ENCODE results near the gene ARHGAP45. TPM values are rescaled to one million over a fixed set of nuclear protein-coding genes. Genes with fewer than 3 reads are reported as not detected.

The ARHGAP45 gene
- total and polyA plus RNA-seq, 12 donors: 1.9 to 27.4 (median 4.3) TPM

DNA sequence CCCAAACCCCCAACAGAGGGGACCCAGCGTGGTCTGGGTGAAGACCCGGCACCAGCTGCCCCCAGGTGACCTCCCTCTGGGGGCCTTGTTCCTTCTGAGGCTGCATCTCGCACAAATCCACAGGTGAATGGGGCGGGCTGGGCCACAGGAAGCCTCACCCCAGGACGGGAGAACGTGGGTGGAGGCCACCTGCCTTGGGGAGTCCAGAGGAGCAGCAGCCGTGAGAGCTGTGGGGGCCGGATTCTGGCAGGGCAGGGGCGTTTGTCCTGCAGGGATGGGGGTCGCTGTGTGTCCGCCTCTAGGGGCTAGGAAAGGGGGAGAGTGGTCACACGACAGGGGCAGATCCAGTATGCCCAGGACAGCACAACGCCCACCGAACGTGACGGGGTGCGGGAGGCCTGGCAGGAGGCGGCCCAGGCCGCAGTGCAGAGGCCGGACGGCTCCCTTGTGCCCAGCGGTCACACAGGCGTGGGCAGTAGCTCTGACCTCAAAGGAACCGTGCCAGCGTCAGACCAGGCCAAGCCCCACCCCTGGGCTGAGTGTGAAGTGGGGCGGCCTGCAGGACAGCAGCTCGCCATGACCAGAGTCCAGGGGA is 21.5 kb downstream of the ARHGAP45 start:
- H3K4me1 ChIP-seq: peaks cover 0 to 50% (median 8%) of the 10 kb centered on the region in 9 donors
- intact Hi-C loops (cut with DNase I): no loop called here
- H3K36me3 ChIP-seq: peaks cover 0 to 96% (median 26%) of the 10 kb centered on the region in 9 donors
- no peak overlapping the region for H3K4me3 ChIP-seq
- H3K9me3 ChIP-seq: no peaks in the 10 kb centered on the region
- peak overlapping the region in 9 of 10 donors; percentile 23 to 88 (median 46) for H3K27ac ChIP-seq
- DNase-seq: no peak
- TF ChIP-seq CTCF (IDR thresholded peaks at IDR 0.05): no peak
- WGBS, 2 donors: 86 to 90% methylated on average over 27 of the region's 27 CpGs
- H3K27me3 ChIP-seq: no peaks in the 10 kb centered on the region
- ATAC-seq: peak; percentile 19 to 70 (median 26)

DNA sequence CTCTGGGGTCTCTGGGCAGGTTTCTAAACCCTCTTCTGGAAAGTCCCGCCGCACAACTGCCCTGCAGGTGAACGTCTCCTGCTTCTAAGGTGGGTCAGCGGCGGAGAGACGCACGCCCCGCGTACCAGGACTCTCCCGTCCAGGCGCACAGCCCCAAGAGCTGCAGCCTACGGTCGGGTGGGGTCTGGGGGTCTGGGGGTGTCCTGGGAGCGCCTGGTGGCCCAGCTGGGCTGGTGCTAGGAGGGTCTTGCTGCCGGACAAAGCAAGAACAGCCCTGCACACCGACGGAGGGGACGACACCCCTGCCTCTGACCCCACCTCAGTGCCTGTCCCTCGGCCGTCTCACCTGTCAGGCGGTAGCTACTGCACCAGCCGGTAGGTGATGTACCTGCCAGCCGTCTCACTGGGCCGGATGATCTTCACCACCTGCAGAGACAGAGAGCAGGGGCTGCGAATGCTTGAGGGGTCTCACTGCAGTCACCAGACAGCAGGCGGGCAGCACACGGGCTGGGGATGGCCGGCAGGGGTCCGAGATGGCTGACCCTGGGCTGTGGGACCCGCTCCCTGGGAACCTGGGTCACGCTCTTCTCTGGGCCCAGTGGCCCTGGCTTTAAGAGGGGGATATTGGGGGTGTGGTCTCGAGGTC is 22.3 kb downstream of the ARHGAP45 start:
- Histone ChIP-seq H3K36me3 (peaks cover 0 to 93% (median 26%) of the 10 kb centered on the region in 9 donors), H3K27ac (peak overlapping the region in 1 of 10 donors; percentile 88), H3K4me1 (peaks cover 0 to 53% (median 15%) of the 10 kb centered on the region in 9 donors), H3K4me3 (no peak overlapping the region), H3K27me3 (no peaks in the 10 kb centered on the region), H3K9me3 (no peaks in the 10 kb centered on the region)
- intact Hi-C loops (cut with DNase I): no loop called here
- 93 to 94% methylated on average over 32 of the region's 32 CpGs for WGBS, 2 donors
- ATAC-seq: no peak
- no peak for TF ChIP-seq CTCF (IDR thresholded peaks at IDR 0.05)
- DNase-seq: no peak

GRCh38 chr19:1089891-1090290 is 22.9 kb downstream of the ARHGAP45 start:
- H3K27ac ChIP-seq: peak overlapping the region in 1 of 10 donors; percentile 88
- 79 to 85% methylated on average over 22 of the region's 22 CpGs for WGBS, 2 donors
- no peak overlapping the region for H3K4me3 ChIP-seq
- peaks cover 0 to 87% (median 26%) of the 10 kb centered on the region in 9 donors for H3K36me3 ChIP-seq
- H3K9me3 ChIP-seq: no peaks in the 10 kb centered on the region
- no peak for TF ChIP-seq CTCF (IDR thresholded peaks at IDR 0.05)
- intact Hi-C loops (cut with DNase I): loop anchor here in 4 of 10 donors (5.0 to 10.0 kb wide), 3 partner anchors 45 to 55 kb away; partner anchors contain the start of gene ABCA7 (in 3 of the 4)
- ATAC-seq: no peak
- H3K27me3 ChIP-seq: no peaks in the 10 kb centered on the region
- peaks cover 0 to 56% (median 18%) of the 10 kb centered on the region in 9 donors for H3K4me1 ChIP-seq
- no peak for DNase-seq

- ATAC-seq (no peak), DNase-seq (no peak)
- Histone ChIP-seq H3K4me1 (peaks cover 5 to 61% (median 23%) of the 10 kb centered on the region in 9 donors), H3K27me3 (no peaks in the 10 kb centered on the region), H3K4me3 (no peak overlapping the region), H3K9me3 (no peaks in the 10 kb centered on the region), H3K36me3 (peaks cover 0 to 80% (median 26%) of the 10 kb centered on the region in 9 donors), H3K27ac (no peak overlapping the region)
- TF ChIP-seq CTCF (IDR thresholded peaks at IDR 0.05): no peak
- WGBS, 2 donors: 92 to 94% methylated on average over 38 of the region's 38 CpGs
- intact Hi-C loops (cut with DNase I): loop anchor here in 4 of 10 donors (5.0 to 10.0 kb wide), 3 partner anchors 46 to 56 kb away; partner anchors contain the start of gene ABCA7 (in 3 of the 4)
Observed at GRCh38 chr19:1090731-1091543, 24.0 kb downstream of the ARHGAP45 start.

Data from heart right ventricle (tissue), 16 donors.